GM18873 (cell line): ENCODE data around the gene CLOCK.

ENCODE experiments used
- ATAC-seq: cut with Tn5 transposase; IDR thresholded peaks from one replicate; pipeline ENCODE4 v1.9.1; 2021; ENCODE audit warnings: mild to moderate bottlenecking, moderate library complexity, moderate number of reproducible peaks; ENCODE audit not compliant: unreplicated experiment, low FRiP score

The CLOCK gene

GRCh38 chr4:55431710-55432336 lies 114.9 kb downstream of the CLOCK start:
- no peak for ATAC-seq

- no peak for ATAC-seq
These were observed 121.9 kb downstream of the CLOCK start for GRCh38 chr4:55424791-55425190.

- no peak for ATAC-seq
These were observed 130.5 kb downstream of the CLOCK start for GRCh38 chr4:55416176-55416575.

- no peak for ATAC-seq
These were observed 135.1 kb downstream of the CLOCK start for GRCh38 chr4:55411621-55412020.

GRCh38 chr4:55410431-55410830 lies 136.3 kb downstream of the CLOCK start:
- ATAC-seq = no peak

- ATAC-seq = peak; percentile 56
These were observed 137.1 kb downstream of the CLOCK start for GRCh38 chr4:55409468-55410171.

- ATAC-seq = no peak
These were observed 138.9 kb downstream of the CLOCK start for GRCh38 chr4:55407764-55408163.

- ATAC-seq = no peak
These were observed 139.6 kb downstream of the CLOCK start for GRCh38 chr4:55407119-55407518.

GRCh38 chr4:55406545-55406944 lies 140.2 kb downstream of the CLOCK start:
- ATAC-seq = no peak

- no peak for ATAC-seq
These were observed 141.6 kb downstream of the CLOCK start for GRCh38 chr4:55405073-55405472.

- ATAC-seq = no peak
These were observed 147.1 kb downstream of the CLOCK start for GRCh38 chr4:55399581-55399980.

GRCh38 chr4:55398966-55399365 lies 147.7 kb downstream of the CLOCK start:
- no peak for ATAC-seq

- ATAC-seq = no peak
These were observed 148.2 kb downstream of the CLOCK start for GRCh38 chr4:55398461-55398860.

- ATAC-seq = no peak
These were observed 149.0 kb downstream of the CLOCK start for GRCh38 chr4:55397520-55398321.

- ATAC-seq = no peak
These were observed 149.6 kb downstream of the CLOCK start for GRCh38 chr4:55397126-55397436.

GRCh38 chr4:55396308-55397125 lies 150.2 kb downstream of the CLOCK start:
- ATAC-seq = peak; percentile 16

GRCh38 chr4:55395529-55396307 lies 151.0 kb downstream of the CLOCK start, which contains the start of gene TMEM165:
TSS of gene TMEM165 (plus strand) at chr4:55395957. CDS start at chr4:55396190, 233 bp downstream.
- ATAC-seq = peak; percentile 88

- ATAC-seq = peak; percentile 1
These were observed 151.5 kb downstream of the CLOCK start for GRCh38 chr4:55395218-55395528.

GRCh38 chr4:55393461-55394320 lies 153.0 kb downstream of the CLOCK start:
- ATAC-seq = no peak
